IMR-90 (cell line): ENCODE results near the gene CSNK2B. TPM values are rescaled to one million over a fixed set of nuclear protein-coding genes. Genes with fewer than 3 reads are reported as not detected.

Experiments used
- ATAC-seq: fragments of 200-7000 bp; cut with Tn5 transposase; 2 replicates; pipeline ENCODE4 v1.9.1; 2020; ENCODE audit warnings: low read depth, mild to moderate bottlenecking, moderate library complexity
- BruUV-seq: library from RNA; stranded (reverse); fragments of 400-500 nt; replicated peaks from 2 replicates; lab custom pipeline; 2021; lab: Mats Ljungman, UMichigan
- CTCF ChIA-PET: fragments of 300-600 bp; formaldehyde crosslinking; extraction: SDS; loops from one replicate; lab custom pipeline; 2021; ENCODE audit warnings: antibody characterized with exemption; lab: Yijun Ruan, JAX
- POLR2A ChIA-PET: fragments of 300-600 bp; sonication (Branson Sonifier 250); formaldehyde crosslinking; loops from one replicate; lab custom pipeline; 2022; ENCODE audit warnings: antibody characterized with exemption; ENCODE audit not compliant: unreplicated experiment; lab: Charles Lee
- DNase-seq: peaks from one replicate; pipeline ENCODE4 v3.0.0; 2013
- H2AFZ ChIP-seq: replicated peaks from 2 replicates; pipeline ENCODE3; 2013; ENCODE audit warnings: low read length, mild to moderate bottlenecking; ENCODE audit not compliant: poor library complexity
- H2AK5ac ChIP-seq: 2 replicates; pipeline ENCODE4 v1.6.1; 2013; ENCODE audit warnings: low read depth, low read length, inconsistent platforms
- H2AK9ac ChIP-seq: replicated peaks from 2 replicates; pipeline ENCODE3; 2013; ENCODE audit warnings: mild to moderate bottlenecking, low read depth, low read length, moderate library complexity; ENCODE audit not compliant: poor library complexity
- H2BK120ac ChIP-seq: 2 replicates; pipeline ENCODE4 v1.6.1; 2013; ENCODE audit warnings: low read depth, low read length, inconsistent platforms
- H2BK15ac ChIP-seq: 3 replicates; pipeline ENCODE4 v1.6.1; 2013; ENCODE audit warnings: low read depth, low read length, inconsistent platforms
- H2BK20ac ChIP-seq: 2 replicates; pipeline ENCODE4 v1.6.1; 2013; ENCODE audit warnings: low read depth, mild to moderate bottlenecking, inconsistent platforms, low read length, moderate library complexity
- H2BK5ac ChIP-seq: 2 replicates; pipeline ENCODE4 v1.6.1; 2013; ENCODE audit warnings: mild to moderate bottlenecking, low read depth, low read length, inconsistent platforms; ENCODE audit not compliant: poor library complexity, severe bottlenecking
- H3K14ac ChIP-seq: replicated peaks from 2 replicates; pipeline ENCODE4 v1.6.1; 2013; ENCODE audit warnings: low read depth, low read length, inconsistent platforms
- H3K18ac ChIP-seq: 2 replicates; pipeline ENCODE4 v1.6.1; 2013; ENCODE audit warnings: low read depth, low read length, control low read depth
- H3K23ac ChIP-seq: 2 replicates; pipeline ENCODE4 v1.6.1; 2013; ENCODE audit warnings: low read depth, low read length, inconsistent platforms
- H3K27ac ChIP-seq: 2 replicates; pipeline ENCODE4 v1.5.1; 2013; ENCODE audit warnings: mild to moderate bottlenecking, control low read depth, low read length; ENCODE audit not compliant: insufficient read depth
- H3K27me3 ChIP-seq: 2 replicates; pipeline ENCODE4 v1.6.1; 2013; ENCODE audit warnings: low read length; ENCODE audit not compliant: control insufficient read depth, insufficient read depth
- H3K36me3 ChIP-seq: 2 replicates; pipeline ENCODE4 v1.6.1; 2013; ENCODE audit warnings: low read length, mixed read lengths; ENCODE audit not compliant: control insufficient read depth, insufficient read depth
- H3K4ac ChIP-seq: 2 replicates; pipeline ENCODE4 v1.6.1; 2013; ENCODE audit warnings: low read depth, low read length, inconsistent platforms
- H3K4me1 ChIP-seq: 2 replicates; pipeline ENCODE4 v1.6.1; 2013; ENCODE audit warnings: low read length, mixed read lengths; ENCODE audit not compliant: control insufficient read depth, insufficient read depth
- H3K4me2 ChIP-seq: 2 replicates; pipeline ENCODE4 v1.6.1; 2013; ENCODE audit warnings: low read depth, mild to moderate bottlenecking, control low read depth, low read length, moderate library complexity
- H3K4me3 ChIP-seq: 2 replicates; pipeline ENCODE4 v1.5.1; 2013; ENCODE audit warnings: low read depth, mild to moderate bottlenecking, control low read depth, low read length, moderate library complexity; ENCODE audit not compliant: insufficient read depth
- H3K56ac ChIP-seq: 2 replicates; pipeline ENCODE4 v1.6.1; 2013; ENCODE audit warnings: low read length, inconsistent platforms; ENCODE audit not compliant: insufficient read depth; ENCODE audit errors: extremely low read depth
- H3K79me1 ChIP-seq, 2 experiments: 2 replicates each; pipeline ENCODE4 v1.6.1; 2013; ENCODE audit warnings: low read length in 2 of 2, inconsistent platforms in 1 of 2, low read depth in 1 of 2
- H3K9ac ChIP-seq: 2 replicates; pipeline ENCODE4 v1.6.1; 2013; ENCODE audit warnings: low read depth, low read length, control low read depth
- H3K9me1 ChIP-seq: 2 replicates; pipeline ENCODE4 v1.6.1; 2013; ENCODE audit warnings: low read length, inconsistent platforms; ENCODE audit not compliant: insufficient read depth
- H3K9me3 ChIP-seq: 2 replicates; pipeline ENCODE4 v1.6.1; 2013; ENCODE audit warnings: low read length; ENCODE audit not compliant: control insufficient read depth, insufficient read depth
- H4K20me1 ChIP-seq: 2 replicates; pipeline ENCODE4 v1.6.1; 2013; ENCODE audit warnings: low read length, inconsistent platforms; ENCODE audit not compliant: insufficient read depth
- H4K5ac ChIP-seq: 2 replicates; pipeline ENCODE4 v1.6.1; 2013; ENCODE audit warnings: mild to moderate bottlenecking, low read depth, low read length, control low read depth
- H4K8ac ChIP-seq, 2 experiments: 2 replicates each; pipeline ENCODE4 v1.6.1; 2013; ENCODE audit warnings: low read depth in 2 of 2, low read length in 2 of 2, control low read depth in 1 of 2, inconsistent platforms in 1 of 2
- H4K91ac ChIP-seq: 2 replicates; pipeline ENCODE4 v1.6.1; 2013; ENCODE audit warnings: low read depth, low read length, inconsistent platforms; ENCODE audit not compliant: insufficient read depth
- CEBPB ChIP-seq: IDR thresholded peaks from 2 replicates; pipeline ENCODE4 v1.6.1; 2012; ENCODE audit warnings: low read depth, low read length, improper control_type of control experiment
- CHD1 ChIP-seq: IDR thresholded peaks from 2 replicates; pipeline ENCODE4 v1.6.1; 2012; ENCODE audit warnings: low read depth, low read length, improper control_type of control experiment
- CTCF ChIP-seq: conservative IDR thresholded peaks from 2 replicates; pipeline ENCODE4 v1.5.1; 2012; ENCODE audit warnings: mild to moderate bottlenecking, low read depth, low read length, improper control_type of control experiment
- ELK1 ChIP-seq: fragments of 150-350 bp; IDR thresholded peaks from 2 replicates; pipeline ENCODE4 v1.6.1; 2016; ENCODE audit warnings: low read depth, mild to moderate bottlenecking, low read length, moderate library complexity, borderline replicate concordance
- FOS ChIP-seq: fragments of 150-350 bp; IDR thresholded peaks from 2 replicates; pipeline ENCODE4 v1.6.1; 2016; ENCODE audit warnings: low read depth, low read length
- MAZ ChIP-seq: IDR thresholded peaks from 2 replicates; pipeline ENCODE4 v1.6.1; 2012; ENCODE audit warnings: low read depth, mild to moderate bottlenecking, low read length, improper control_type of control experiment, moderate library complexity, borderline replicate concordance
- MXI1 ChIP-seq: IDR thresholded peaks from 2 replicates; pipeline ENCODE4 v1.6.1; 2012; ENCODE audit warnings: low read depth, mild to moderate bottlenecking, low read length, moderate library complexity, borderline replicate concordance
- NFE2L2 ChIP-seq: fragments of 150-350 bp; IDR thresholded peaks from 2 replicates; pipeline ENCODE4 v1.6.1; 2016; ENCODE audit warnings: low read depth, mild to moderate bottlenecking, low read length
- POLR2A ChIP-seq: IDR thresholded peaks from 2 replicates; pipeline ENCODE4 v1.6.1; 2012; ENCODE audit warnings: mild to moderate bottlenecking, low read depth, low read length
- RCOR1 ChIP-seq: IDR thresholded peaks from 2 replicates; pipeline ENCODE4 v1.6.1; 2012; ENCODE audit warnings: mild to moderate bottlenecking, low read length, improper control_type of control experiment; ENCODE audit not compliant: insufficient replicate concordance
- RFX5 ChIP-seq: IDR thresholded peaks from 2 replicates; pipeline ENCODE4 v1.8.0; 2012; ENCODE audit warnings: low read depth, mild to moderate bottlenecking, low read length, moderate library complexity
- SMC3 ChIP-seq: fragments of 150-350 bp; IDR thresholded peaks from 2 replicates; pipeline ENCODE4 v1.6.1; 2016; ENCODE audit warnings: low read depth, mild to moderate bottlenecking, antibody characterized with exemption, low read length, moderate library complexity
- USF2 ChIP-seq: fragments of 150-350 bp; IDR thresholded peaks from 2 replicates; pipeline ENCODE4 v1.6.1; 2017; ENCODE audit warnings: mild to moderate bottlenecking, antibody characterized with exemption, low read length, low read depth
- WGBS, 2 experiments: methylation state at CpG; one replicate each; pipeline versions ENCODE4 v1.1.5 to v1.1.7; 2013; ENCODE audit warnings: missing lambda C conversion rate in 2 of 2; ENCODE audit not compliant: insufficient read length in 1 of 2; ENCODE audit errors: extremely low coverage in 2 of 2; 5-methylcytosine and 5-hydroxymethylcytosine counted together
- dilution Hi-C: fragments of 300-500 bp; cut with HindIII; formaldehyde crosslinking; loops from one replicate; pipeline ENCODE4 v1.14.3; 2018; ENCODE audit warnings: low sequenced_read_pairs; ENCODE audit not compliant: unreplicated experiment
- in situ Hi-C: fragments of 300-500 bp; cut with MboI; formaldehyde crosslinking; loops from 3 replicates; pipeline ENCODE4 v1.14.3; 2019; ENCODE audit warnings: low sequenced_read_pairs, inconsistent platforms, mixed read lengths
- intact Hi-C: fragments of 100-400 bp; cut with micrococcal nuclease; formaldehyde crosslinking; loops from 2 replicates; pipeline ENCODE4 v1.10.0; 2022
- polyA plus RNA-seq, 3 experiments: library from polyadenylated mRNA; depleted of rRNA; stranded (reverse); fragments of >200 nt; gene quantifications; 2 replicates each; pipeline ENCODE4 v1.2.3, GENCODE V29; 2012; ENCODE audit warnings: low replicate concordance in 1 of 3
- total RNA-seq: library from RNA; depleted of rRNA; stranded (reverse); fragments of >200 nt; gene quantifications from 2 replicates; pipeline ENCODE4 v1.2.3, GENCODE V29; 2012

Gene CSNK2B
- total and polyA plus RNA-seq, 2 of the 4 experiments (the other 2 are of a cell fraction) = 194 to 240 TPM

- Histone ChIP-seq H2BK5ac (peak overlapping the region; percentile 42), H3K9me1 (peaks cover 17% of the 10 kb centered on the region; the same call in 1 of the 2 replicates), H3K4me3 (no peak overlapping the region), H3K23ac (peak overlapping the region; percentile 55; the same call in 1 of the 2 replicates), H4K20me1 (peaks cover 17% of the 10 kb centered on the region), H3K9ac (peak overlapping the region; percentile 63), H2BK120ac (no peak overlapping the region), H3K4me1 (peaks cover 21% of the 10 kb centered on the region), H2BK20ac (no peak overlapping the region), H2BK15ac (no peak overlapping the region), H3K27me3 (no peaks in the 10 kb centered on the region), H2AK9ac (peak overlapping the region; percentile 53), H2AFZ (peak overlapping the region; percentile 88), H4K91ac (peak overlapping the region; percentile 41), H3K9me3 (no peaks in the 10 kb centered on the region), H3K79me1 (peaks cover 23 to 81% of the 10 kb centered on the region in 2 experiments; a peak in 3 of 4 replicates), H3K18ac (no peak overlapping the region), H3K36me3 (peaks cover 15% of the 10 kb centered on the region), H3K4ac (peak overlapping the region; percentile 78), H3K4me2 (peak overlapping the region; percentile 82), H4K5ac (no peak overlapping the region), H3K27ac (peak overlapping the region; percentile 68; the same call in 1 of the 2 replicates), H3K56ac (no peak overlapping the region), H3K14ac (peak overlapping the region; percentile 57), H2AK5ac (no peak overlapping the region; the same call in 1 of the 2 replicates), H4K8ac (peak overlapping the region; percentile 75 to 95; a peak in 3 of 4 replicates)
- 100% methylated on average over 1 of the region's 12 CpGs; no CpG with 5 or more reads in 1 of the 2 experiments for WGBS, 2 experiments
- BruUV-seq = no TSS peak
- POLR2A ChIA-PET = interaction anchor here (0.6 to 1.2 kb wide), 3 partner anchors 10 to 42 kb away, joined by 3 to 11 read pairs (median 3); partner anchors contain the start of genes ABHD16A and BAG6
- dilution Hi-C loops (no loop called here), in situ Hi-C loops (no loop called here), intact Hi-C loops (loop anchor here (5.0 kb wide), 1 partner anchor 171 kb away; no protein-coding TSS in a partner anchor)
- DNase-seq (no peak), ATAC-seq (no peak)
- CTCF ChIA-PET = interaction anchor here (0.6 kb wide), 1 partner anchor 115 kb away, joined by 3 read pairs; the partner anchor contains the start of gene ATP6V1G2
- TF ChIP-seq CHD1 (no peak), POLR2A (no peak), ELK1 (no peak), RFX5 (no peak), FOS (no peak), SMC3 (no peak), RCOR1 (no peak), NFE2L2 (no peak), CEBPB (no peak), MAZ (no peak), CTCF (no peak), USF2 (no peak), MXI1 (no peak)
Measured at GRCh38 chr6:31661262-31662123, 4.4 kb upstream of the CSNK2B start.
